NCI-H2227 (cell line): Measurements from ENCODE around the gene STAU1.
"Not testable (repeated sequence)": the region's sequence is repeated elsewhere in the genome, so short reads cannot be mapped to it uniquely, and the experiment has no call there.

ENCODE experiments used
- DNase-seq: peaks from one replicate; lab custom pipeline; 2025; ENCODE audit not compliant: unreplicated experiment; lab: John Stamatoyannopoulos, UW

Gene STAU1

GRCh38 chr20:49123982-49124381 is 64.2 kb downstream of the STAU1 start:
- DNase-seq: no peak

GRCh38 chr20:49122920-49123319 is 65.2 kb downstream of the STAU1 start:
- no peak for DNase-seq

GRCh38 chr20:49119988-49120387 is 68.1 kb downstream of the STAU1 start:
- DNase-seq: no peak

DNA sequence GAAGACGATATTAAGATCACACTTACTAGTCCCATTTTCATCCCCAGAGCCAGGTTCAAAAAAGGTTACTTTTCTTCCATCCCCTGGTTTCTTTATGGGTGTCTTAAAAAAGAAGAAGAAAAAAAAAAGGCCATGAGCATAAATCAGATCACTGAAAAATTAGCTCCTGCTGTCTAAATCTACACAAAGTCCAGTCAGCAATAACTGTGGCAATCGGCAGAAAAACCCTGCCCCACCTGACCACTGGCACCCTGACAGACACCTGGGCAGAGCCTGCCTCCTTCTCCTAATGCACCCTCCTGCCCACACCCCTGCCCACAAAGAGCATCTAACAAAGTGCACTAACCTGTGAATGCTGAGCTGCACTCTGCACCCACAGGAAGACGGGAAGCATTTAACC is 69.8 kb downstream of the STAU1 start:
- DNase-seq: no peak

DNA sequence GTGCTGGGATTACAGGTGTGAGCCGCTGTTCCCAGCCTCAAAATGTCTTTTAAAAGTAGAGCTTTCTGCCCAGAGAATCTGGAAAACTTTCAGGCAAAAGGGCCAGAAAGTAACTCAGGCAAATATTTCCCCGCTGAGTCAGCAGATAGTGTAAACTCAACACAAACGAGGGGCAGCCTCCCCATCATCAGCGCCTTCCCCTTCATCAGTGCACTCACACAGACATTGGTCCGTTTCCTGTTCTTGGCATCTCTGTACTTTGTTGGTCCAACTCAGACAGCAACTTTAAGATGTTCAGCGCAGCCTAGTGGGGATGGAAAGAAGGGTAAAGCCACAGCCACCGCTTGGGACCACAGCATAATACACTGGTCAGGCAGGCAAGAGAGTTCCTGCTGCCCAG is 72.6 kb downstream of the STAU1 start:
- DNase-seq: no peak

- no peak for DNase-seq
These were observed 75.4 kb downstream of the STAU1 start for GRCh38 chr20:49112596-49113274.

- DNase-seq: no peak
These were observed 77.1 kb downstream of the STAU1 start for GRCh38 chr20:49110767-49111694.

DNA sequence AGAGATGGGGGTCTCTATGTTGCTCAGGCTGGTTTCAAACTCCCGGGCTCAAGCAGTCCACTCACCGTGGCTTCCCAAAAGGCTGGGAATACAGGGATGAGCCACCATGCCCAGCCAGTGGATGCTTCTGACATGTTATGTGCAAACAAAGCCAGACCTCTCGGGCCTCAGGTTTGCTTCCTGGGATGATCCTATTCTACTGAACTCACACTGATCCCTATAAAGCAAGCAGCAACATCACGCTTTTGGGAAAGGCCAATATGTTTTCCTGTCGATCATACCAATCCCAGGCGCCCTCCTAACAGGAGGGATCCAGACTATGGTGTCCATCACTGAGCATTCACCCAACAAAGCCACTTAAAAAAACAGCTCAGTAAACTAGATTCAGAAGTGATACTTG is 81.8 kb downstream of the STAU1 start:
- no peak for DNase-seq

GRCh38 chr20:49104979-49105547 is 83.1 kb downstream of the STAU1 start:
- DNase-seq: not testable (repeated sequence)

GRCh38 chr20:49104365-49104648 is 83.8 kb downstream of the STAU1 start:
- no peak for DNase-seq

GRCh38 chr20:49103647-49104364 is 84.3 kb downstream of the STAU1 start:
- no peak for DNase-seq

DNA sequence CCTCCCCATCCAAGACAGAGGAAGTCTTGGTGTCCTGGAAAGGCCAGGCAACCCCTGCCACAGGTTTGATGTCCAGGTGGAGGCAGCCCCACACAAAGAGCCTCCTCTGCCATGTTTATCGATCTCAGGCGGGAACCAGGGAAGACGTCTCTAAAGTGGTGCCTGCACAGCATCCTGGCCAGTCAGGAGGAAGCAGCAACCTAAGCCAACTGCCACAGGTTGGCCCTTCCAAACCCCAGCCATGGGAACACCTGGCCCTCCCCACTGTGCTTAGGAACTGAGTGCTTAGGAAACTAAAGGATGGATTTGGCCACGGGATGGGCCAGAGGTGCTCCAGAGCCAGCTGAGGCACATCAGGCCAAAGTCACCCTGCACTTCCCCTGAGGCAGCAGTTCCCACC is 85.1 kb downstream of the STAU1 start:
- no peak for DNase-seq

DNA sequence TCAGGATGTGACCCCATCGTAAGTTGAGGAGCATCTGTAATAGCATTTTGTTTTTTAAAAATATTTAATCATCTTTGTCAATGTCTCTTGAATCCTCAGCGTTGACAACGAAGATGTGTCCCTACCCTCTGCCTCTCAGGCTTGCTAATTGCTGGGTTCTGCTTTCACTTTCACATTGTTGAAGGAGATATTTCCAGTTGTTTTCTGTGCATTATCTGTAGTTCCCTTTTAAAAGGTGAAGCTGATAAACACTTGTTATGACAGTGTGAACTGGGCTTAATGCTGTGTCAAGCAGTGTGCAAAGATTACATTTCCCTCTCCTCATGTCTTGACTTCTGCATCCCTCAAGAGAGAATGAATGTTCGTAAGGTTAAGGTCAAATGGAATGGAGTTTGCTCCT is 87.2 kb downstream of the STAU1 start:
- DNase-seq: no peak

- not testable (repeated sequence) for DNase-seq
These were observed 87.8 kb downstream of the STAU1 start for GRCh38 chr20:49100292-49100691.

DNA sequence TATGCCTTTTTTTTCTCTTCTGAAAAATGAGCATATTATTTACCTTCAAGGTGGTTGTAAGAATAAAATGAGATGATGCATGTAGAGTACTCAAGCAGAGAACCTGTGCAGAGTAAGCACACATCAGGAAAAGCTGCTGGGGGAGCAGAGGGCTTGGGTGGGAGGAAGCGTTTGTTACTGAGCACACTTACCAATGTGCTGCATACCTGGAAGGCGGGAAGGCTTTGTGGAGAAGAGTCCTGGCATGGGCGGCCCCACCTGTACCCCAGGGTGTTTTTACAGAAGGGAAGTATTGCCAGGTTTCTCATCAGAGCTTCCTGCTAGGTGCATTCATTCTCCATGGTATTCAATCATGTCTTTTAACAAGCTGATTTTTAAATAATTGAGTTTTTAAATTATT is 89.1 kb downstream of the STAU1 start:
- no peak for DNase-seq

- DNase-seq: no peak
These were observed 90.0 kb downstream of the STAU1 start for GRCh38 chr20:49098136-49098535.

GRCh38 chr20:49097159-49097558 is 91.0 kb downstream of the STAU1 start:
- no peak for DNase-seq

DNA sequence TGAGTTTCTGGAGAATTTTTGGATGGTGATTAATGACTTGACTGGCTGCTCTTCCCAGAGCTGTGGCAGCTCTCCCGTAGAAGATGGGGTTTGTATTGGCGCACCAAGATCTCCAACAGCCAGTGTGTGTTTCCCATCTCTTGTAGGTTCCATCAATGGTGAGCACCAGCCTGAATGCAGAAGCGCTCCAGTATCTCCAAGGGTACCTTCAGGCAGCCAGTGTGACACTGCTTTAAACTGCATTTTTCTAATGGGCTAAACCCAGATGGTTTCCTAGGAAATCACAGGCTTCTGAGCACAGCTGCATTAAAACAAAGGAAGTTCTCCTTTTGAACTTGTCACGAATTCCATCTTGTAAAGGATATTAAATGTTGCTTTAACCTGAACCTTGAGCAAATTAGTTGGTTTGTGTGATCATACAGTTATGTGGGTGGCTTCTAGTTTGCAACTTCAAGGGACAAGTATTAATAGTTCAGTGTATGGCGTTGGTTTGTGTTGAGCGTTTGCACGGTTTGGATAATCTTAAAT is 91.9 kb downstream of the STAU1 start:
- DNase-seq: no peak

DNA sequence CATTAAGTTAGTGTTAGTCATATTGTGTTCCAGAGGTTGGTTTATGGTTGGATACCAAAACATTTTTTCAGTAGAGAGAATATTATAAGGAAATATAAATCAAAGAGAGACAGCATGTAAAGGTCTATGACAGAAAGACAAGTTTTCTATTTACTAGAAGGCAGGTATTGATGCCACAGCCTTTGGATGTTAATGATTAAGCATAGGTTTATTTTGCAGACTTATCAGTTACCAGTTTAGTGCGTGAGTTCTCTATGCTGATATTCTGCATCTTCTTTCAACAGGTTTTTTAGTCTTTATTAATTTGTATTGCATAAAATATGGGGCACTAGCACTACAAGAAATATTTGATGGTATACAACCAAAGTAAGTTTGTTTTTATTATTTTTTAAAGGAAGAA is 96.4 kb downstream of the STAU1 start:
- no peak for DNase-seq

GRCh38 chr20:49091104-49091503 is 97.0 kb downstream of the STAU1 start:
- no peak for DNase-seq

DNA sequence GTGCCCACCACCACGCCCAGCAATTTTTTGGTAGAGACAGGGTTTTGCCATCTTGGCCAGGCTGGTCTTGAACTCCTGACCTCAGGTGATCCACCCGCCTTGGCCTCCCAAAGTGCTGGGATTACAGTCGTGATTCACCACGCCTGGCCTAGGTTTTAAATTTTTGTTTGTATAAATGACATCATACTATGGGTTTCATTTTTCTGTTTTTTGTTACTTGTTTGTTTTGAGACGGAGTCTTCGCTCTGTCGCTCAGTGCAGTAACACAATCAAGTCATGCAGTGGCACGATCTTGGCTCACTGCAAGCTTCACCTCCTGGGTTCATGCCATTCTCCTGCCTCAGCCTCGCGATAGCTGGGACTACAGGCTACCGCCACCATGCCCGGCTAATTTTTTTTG is 105.8 kb downstream of the STAU1 start:
- not testable (repeated sequence) for DNase-seq
